HL-60 (cell line): ENCODE data around the gene FARP1.

Experiments
- DNase-seq, 2 experiments: peaks; one replicate each; pipeline ENCODE4 v3.0.0-alpha.2; 2010 to 2020; ENCODE audit warnings: low read depth in 1 of 2, low spot score in 1 of 2
- H3K27ac ChIP-seq: fragments of 250-450 bp; sonication (Bioruptor Pico); replicated peaks from 2 replicates; pipeline ENCODE4 v1.5.1; 2020; ENCODE audit warnings: mild to moderate bottlenecking, moderate library complexity
- H3K27me3 ChIP-seq: fragments of 250-450 bp; sonication (Bioruptor Pico); 2 replicates; pipeline ENCODE4 v1.5.1; 2021; ENCODE audit warnings: mild to moderate bottlenecking, moderate library complexity; ENCODE audit not compliant: insufficient read depth, poor library complexity, severe bottlenecking
- H3K4me3 ChIP-seq: replicated peaks from 2 replicates; pipeline ENCODE4 v1.5.1; 2011; ENCODE audit warnings: mild to moderate bottlenecking, control low read depth, low read length; ENCODE audit not compliant: insufficient read depth
- GABPA ChIP-seq: IDR thresholded peaks from 2 replicates; pipeline ENCODE4 v1.6.1; 2012; ENCODE audit warnings: low read depth
- POLR2AphosphoS5 ChIP-seq: IDR thresholded peaks from 2 replicates; pipeline ENCODE4 v1.6.1; 2012; ENCODE audit warnings: low read depth
- SPI1 ChIP-seq: IDR thresholded peaks from 2 replicates; pipeline ENCODE4 v1.6.1; 2012; ENCODE audit warnings: low read depth, mild to moderate bottlenecking, borderline replicate concordance
- TF ChIP-seq, protein P1 (sequence below): IDR thresholded peaks from one replicate; pipeline ENCODE4 v1.5.1; 2011; ENCODE audit warnings: low read length, control low read depth, inconsistent platforms; ENCODE audit not compliant: insufficient read depth
- TF ChIP-seq, protein P2 (sequence below): IDR thresholded peaks from 2 replicates; pipeline ENCODE4 v1.6.1; 2012; ENCODE audit warnings: low read depth; ENCODE audit not compliant: insufficient replicate concordance

FARP1 gene

DNA sequence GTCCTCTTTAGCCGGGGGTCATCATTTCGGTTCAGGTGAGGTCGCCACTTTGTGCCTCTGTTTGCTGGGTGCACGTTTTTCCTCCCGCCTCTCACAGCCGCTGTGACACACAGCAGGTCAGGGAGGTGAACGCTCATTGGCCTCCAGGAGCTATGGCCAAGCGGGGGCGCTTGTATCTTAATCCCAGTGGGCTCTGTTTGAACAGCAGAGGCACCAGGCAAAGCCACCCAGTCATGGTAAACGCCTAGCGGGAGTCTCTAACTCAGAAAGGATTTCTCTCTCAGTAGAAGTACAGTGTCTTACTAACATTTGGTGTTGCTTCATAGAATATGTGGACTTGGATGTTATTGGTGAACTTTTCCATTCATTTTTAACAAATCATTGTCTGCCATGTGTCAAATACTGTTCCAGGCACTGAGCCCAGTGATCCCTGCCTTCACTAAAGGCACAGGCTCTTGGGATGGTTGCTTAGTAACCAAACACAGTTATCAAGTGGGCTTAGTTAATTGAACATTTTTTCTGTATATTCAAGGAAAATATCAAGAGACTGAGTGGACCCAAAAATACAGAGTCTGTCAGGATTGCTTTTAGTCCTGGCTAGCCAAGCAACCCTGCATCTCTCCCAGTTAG lies 247.3 kb downstream of the FARP1 start:
- peaks cover 2% of the 10 kb centered on the region for H3K27me3 ChIP-seq

DNA sequence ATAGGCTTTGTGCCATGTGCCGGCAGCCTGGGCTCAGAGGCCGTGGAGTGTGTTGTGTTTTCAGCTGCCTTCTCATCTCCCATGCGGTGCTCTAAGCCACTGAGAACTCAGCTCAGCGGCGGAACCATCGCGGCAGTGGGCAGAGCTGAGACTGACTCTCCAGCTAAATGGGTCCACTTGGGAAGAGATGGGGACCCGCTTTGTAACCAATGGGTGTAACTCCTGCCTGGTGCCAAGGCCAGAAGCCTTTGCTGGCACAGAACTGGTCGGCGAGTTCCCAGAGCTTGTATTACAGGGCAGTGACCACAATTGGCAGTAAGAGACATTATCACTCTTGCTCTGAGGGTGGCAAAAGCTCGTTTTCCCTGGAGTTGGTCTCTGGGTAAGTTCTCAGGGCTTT lies 251.0 kb downstream of the FARP1 start:
- no peak for DNase-seq
- H3K4me3 ChIP-seq = no peak overlapping the region
- H3K27ac ChIP-seq = no peak overlapping the region
- TF ChIP-seq, protein P1, sequence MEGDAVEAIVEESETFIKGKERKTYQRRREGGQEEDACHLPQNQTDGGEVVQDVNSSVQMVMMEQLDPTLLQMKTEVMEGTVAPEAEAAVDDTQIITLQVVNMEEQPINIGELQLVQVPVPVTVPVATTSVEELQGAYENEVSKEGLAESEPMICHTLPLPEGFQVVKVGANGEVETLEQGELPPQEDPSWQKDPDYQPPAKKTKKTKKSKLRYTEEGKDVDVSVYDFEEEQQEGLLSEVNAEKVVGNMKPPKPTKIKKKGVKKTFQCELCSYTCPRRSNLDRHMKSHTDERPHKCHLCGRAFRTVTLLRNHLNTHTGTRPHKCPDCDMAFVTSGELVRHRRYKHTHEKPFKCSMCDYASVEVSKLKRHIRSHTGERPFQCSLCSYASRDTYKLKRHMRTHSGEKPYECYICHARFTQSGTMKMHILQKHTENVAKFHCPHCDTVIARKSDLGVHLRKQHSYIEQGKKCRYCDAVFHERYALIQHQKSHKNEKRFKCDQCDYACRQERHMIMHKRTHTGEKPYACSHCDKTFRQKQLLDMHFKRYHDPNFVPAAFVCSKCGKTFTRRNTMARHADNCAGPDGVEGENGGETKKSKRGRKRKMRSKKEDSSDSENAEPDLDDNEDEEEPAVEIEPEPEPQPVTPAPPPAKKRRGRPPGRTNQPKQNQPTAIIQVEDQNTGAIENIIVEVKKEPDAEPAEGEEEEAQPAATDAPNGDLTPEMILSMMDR = no peak
- TF ChIP-seq SPI1 = no peak
- TF ChIP-seq GABPA = no peak
- TF ChIP-seq, protein P2, sequence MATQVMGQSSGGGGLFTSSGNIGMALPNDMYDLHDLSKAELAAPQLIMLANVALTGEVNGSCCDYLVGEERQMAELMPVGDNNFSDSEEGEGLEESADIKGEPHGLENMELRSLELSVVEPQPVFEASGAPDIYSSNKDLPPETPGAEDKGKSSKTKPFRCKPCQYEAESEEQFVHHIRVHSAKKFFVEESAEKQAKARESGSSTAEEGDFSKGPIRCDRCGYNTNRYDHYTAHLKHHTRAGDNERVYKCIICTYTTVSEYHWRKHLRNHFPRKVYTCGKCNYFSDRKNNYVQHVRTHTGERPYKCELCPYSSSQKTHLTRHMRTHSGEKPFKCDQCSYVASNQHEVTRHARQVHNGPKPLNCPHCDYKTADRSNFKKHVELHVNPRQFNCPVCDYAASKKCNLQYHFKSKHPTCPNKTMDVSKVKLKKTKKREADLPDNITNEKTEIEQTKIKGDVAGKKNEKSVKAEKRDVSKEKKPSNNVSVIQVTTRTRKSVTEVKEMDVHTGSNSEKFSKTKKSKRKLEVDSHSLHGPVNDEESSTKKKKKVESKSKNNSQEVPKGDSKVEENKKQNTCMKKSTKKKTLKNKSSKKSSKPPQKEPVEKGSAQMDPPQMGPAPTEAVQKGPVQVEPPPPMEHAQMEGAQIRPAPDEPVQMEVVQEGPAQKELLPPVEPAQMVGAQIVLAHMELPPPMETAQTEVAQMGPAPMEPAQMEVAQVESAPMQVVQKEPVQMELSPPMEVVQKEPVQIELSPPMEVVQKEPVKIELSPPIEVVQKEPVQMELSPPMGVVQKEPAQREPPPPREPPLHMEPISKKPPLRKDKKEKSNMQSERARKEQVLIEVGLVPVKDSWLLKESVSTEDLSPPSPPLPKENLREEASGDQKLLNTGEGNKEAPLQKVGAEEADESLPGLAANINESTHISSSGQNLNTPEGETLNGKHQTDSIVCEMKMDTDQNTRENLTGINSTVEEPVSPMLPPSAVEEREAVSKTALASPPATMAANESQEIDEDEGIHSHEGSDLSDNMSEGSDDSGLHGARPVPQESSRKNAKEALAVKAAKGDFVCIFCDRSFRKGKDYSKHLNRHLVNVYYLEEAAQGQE = no peak
- TF ChIP-seq POLR2AphosphoS5 = no peak
- H3K27me3 ChIP-seq = peaks cover 5% of the 10 kb centered on the region

More for the DNA sequence above, 247.3 kb downstream of the FARP1 start:
- DNase-seq = no peak
- H3K27ac ChIP-seq = no peak overlapping the region
- no peak overlapping the region for H3K4me3 ChIP-seq
- TF ChIP-seq SPI1 = no peak
- TF ChIP-seq, protein P1 = no peak
- TF ChIP-seq POLR2AphosphoS5 = no peak
- TF ChIP-seq GABPA = no peak
- TF ChIP-seq, protein P2 = no peak

DNA sequence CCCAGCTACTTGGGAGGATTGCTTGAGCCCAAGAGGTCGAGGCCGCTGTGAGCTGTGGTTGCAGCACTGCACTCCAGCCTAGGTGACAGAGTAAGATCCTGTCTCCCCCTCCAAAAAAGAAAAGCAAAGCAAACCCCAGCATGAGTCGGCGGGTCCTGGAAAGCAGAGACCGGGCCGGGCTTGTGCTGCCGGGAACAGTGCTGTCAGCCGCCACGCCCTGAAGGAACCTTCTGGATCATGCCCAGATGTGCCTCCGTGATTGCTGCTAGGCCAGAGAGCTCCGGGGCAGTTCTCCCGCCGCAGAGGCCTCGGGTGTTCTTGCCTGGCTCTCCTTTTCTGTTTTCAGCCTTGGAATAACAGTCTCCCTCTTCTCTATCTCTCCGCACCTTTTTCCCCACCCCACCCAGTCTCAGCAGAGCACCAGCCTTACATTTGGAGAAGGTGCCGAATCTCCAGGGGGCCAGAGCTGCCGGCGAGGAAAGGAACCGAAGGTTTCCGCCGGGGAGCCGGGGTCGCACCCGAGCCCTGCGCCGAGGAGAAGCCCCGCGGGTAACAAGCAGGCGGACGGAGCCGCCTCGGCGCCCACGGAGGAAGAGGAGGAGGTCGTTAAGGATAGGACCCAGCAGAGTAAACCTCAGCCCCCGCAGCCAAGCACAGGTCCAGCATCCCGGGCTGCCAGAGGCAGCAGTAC lies 252.1 kb downstream of the FARP1 start:
- DNase-seq = no peak
- no peak overlapping the region for H3K4me3 ChIP-seq
- H3K27me3 ChIP-seq = peaks cover 5% of the 10 kb centered on the region
- no peak overlapping the region for H3K27ac ChIP-seq
- TF ChIP-seq, protein P1 = no peak
- TF ChIP-seq GABPA (no peak), SPI1 (no peak), POLR2AphosphoS5 (no peak)
- TF ChIP-seq, protein P2 = no peak
